Myocyte (in vitro differentiated cells): ENCODE data around the gene HASPIN. TPM values are rescaled to one million over a fixed set of nuclear protein-coding genes. Genes with fewer than 3 reads are reported as not detected.
"Not testable (repeated sequence)": the region's sequence is repeated elsewhere in the genome, so short reads cannot be mapped to it uniquely, and the experiment has no call there.

Experiments used
- DNase-seq: peaks from one replicate; pipeline ENCODE4 v3.0.0-alpha.2; 2012; ENCODE audit warnings: low read depth
- total RNA-seq: library from RNA; depleted of rRNA; stranded (reverse); fragments of >200 nt; gene quantifications from 2 replicates; pipeline ENCODE4 v1.2.3, GENCODE V29; 2014

The HASPIN gene
- total RNA-seq, 1 donor from 2014 or later = 0.78 TPM

- DNase-seq = no peak
Observed at GRCh38 chr17:3695723-3696411, 27.8 kb upstream of the HASPIN start, which contains the start of gene P2RX5. Gene P2RX5, minus strand, starts transcription at chr17:3696155. Its CDS starts 150 bp downstream, at chr17:3696005.

- DNase-seq = peak; percentile 68
Observed at GRCh38 chr17:3697103-3697476, 26.6 kb upstream of the HASPIN start.

GRCh38 chr17:3698139-3698538 is 25.6 kb upstream of the HASPIN start:
- no peak for DNase-seq

- DNase-seq = no peak
Observed at GRCh38 chr17:3699951-3700350, 23.8 kb upstream of the HASPIN start.

- not testable (repeated sequence) for DNase-seq
Observed at GRCh38 chr17:3702041-3702539, 21.6 kb upstream of the HASPIN start.

- no peak for DNase-seq
Observed at GRCh38 chr17:3704931-3705717, 18.6 kb upstream of the HASPIN start.

- DNase-seq = not testable (repeated sequence)
Observed at GRCh38 chr17:3705718-3705984, 18.1 kb upstream of the HASPIN start.

GRCh38 chr17:3708366-3708765 is 15.3 kb upstream of the HASPIN start:
- no peak for DNase-seq

- DNase-seq = no peak
Observed at GRCh38 chr17:3710951-3711383, 12.7 kb upstream of the HASPIN start.

- no peak for DNase-seq
Observed at GRCh38 chr17:3712811-3713463, 10.8 kb upstream of the HASPIN start.

- no peak for DNase-seq
Observed at GRCh38 chr17:3715296-3715695, 8.4 kb upstream of the HASPIN start.

GRCh38 chr17:3718201-3718600 is 5.5 kb upstream of the HASPIN start:
- DNase-seq = no peak

- DNase-seq = no peak
Observed at GRCh38 chr17:3719265-3719664, 4.4 kb upstream of the HASPIN start.

GRCh38 chr17:3722716-3723115 is 987 bp upstream of the HASPIN start:
- DNase-seq = no peak

- DNase-seq = no peak
Observed at GRCh38 chr17:3723188-3723555, 531 bp upstream of the HASPIN start.

GRCh38 chr17:3724378-3725077 is 825 bp downstream of the HASPIN start:
- DNase-seq = no peak

GRCh38 chr17:3727041-3727440 is 3.3 kb downstream of the HASPIN start:
- DNase-seq = no peak

- not testable (repeated sequence) for DNase-seq
Observed at GRCh38 chr17:3728099-3728498, 4.4 kb downstream of the HASPIN start.

- DNase-seq = no peak
Observed at GRCh38 chr17:3729881-3730280, 6.2 kb downstream of the HASPIN start.

- peak; percentile 28 for DNase-seq
Observed at GRCh38 chr17:3730881-3731429, 7.3 kb downstream of the HASPIN start.

- DNase-seq = peak; percentile 51
Observed at GRCh38 chr17:3732210-3732621, 8.5 kb downstream of the HASPIN start.
